B cell (primary cell): ENCODE results near the gene CCR3. TPM values are rescaled to one million over a fixed set of nuclear protein-coding genes. Genes with fewer than 3 reads are reported as not detected.

Source experiments
- ATAC-seq: fragments of 200-7000 bp; cut with Tn5 transposase; one replicate; pipeline ENCODE4 v1.10.0; 2021; ENCODE audit warnings: low read depth, mild to moderate bottlenecking, moderate number of reproducible peaks, moderate library complexity
- CTCF ChIA-PET: fragments of 350-600 bp; sonication (Branson Sonifier 250); formaldehyde crosslinking; loops from one replicate; lab custom pipeline; 2021; ENCODE audit warnings: antibody characterized with exemption, inconsistent platforms; lab: Charles Lee
- POLR2A ChIA-PET: fragments of 350-600 bp; sonication (Branson Sonifier 250); formaldehyde crosslinking; loops from one replicate; lab custom pipeline; 2021; ENCODE audit warnings: antibody characterized with exemption; lab: Charles Lee
- DNase-seq: peaks from one replicate; pipeline ENCODE4 v3.0.0; 2013
- H2AFZ ChIP-seq: 2 replicates; pipeline ENCODE4 v1.6.1; 2012; ENCODE audit warnings: mild to moderate bottlenecking, low read depth, low read length; ENCODE audit not compliant: insufficient read depth, poor library complexity, severe bottlenecking
- H3K27ac ChIP-seq, 2 donors: 1 replicate in 1 of 2; 2 replicates in 1 of 2; pipeline ENCODE4 v1.5.1; 2012 to 2013; ENCODE audit warnings: low read length in 2 of 2, mild to moderate bottlenecking in 2 of 2, moderate library complexity in 1 of 2
- H3K27me3 ChIP-seq, 4 experiments: fragments of 200-600 bp in 1 of 4; sonication (generic) in 1 of 4; replicated peaks in 1 of 4; 1 replicate in 2 of 4; 2 replicates in 2 of 4; pipeline versions ENCODE4 v1.6.1 to v1.7.0; 2013 to 2016; ENCODE audit warnings: low read length in 3 of 4, mild to moderate bottlenecking in 2 of 4, mixed read lengths in 1 of 4, moderate library complexity in 1 of 4; ENCODE audit not compliant: insufficient read depth in 4 of 4, control insufficient read depth in 3 of 4; ENCODE audit errors: control extremely low read depth in 1 of 4
- H3K36me3 ChIP-seq, 2 experiments: replicated peaks in 1 of 2; 1 replicate in 1 of 2; 2 replicates in 1 of 2; pipeline versions ENCODE4 v1.6.1 to v1.7.1; 2013; ENCODE audit warnings: low read length in 1 of 2; ENCODE audit not compliant: insufficient read depth in 2 of 2, control insufficient read depth in 1 of 2; ENCODE audit errors: control extremely low read depth in 1 of 2, extremely low read depth in 1 of 2
- H3K4me1 ChIP-seq, 2 donors: fragments of 200-600 bp in 1 of 2; sonication (generic) in 1 of 2; 1 replicate in 1 of 2; 2 replicates in 1 of 2; pipeline versions ENCODE4 v1.5.1 to v1.6.1; 2013 to 2017; ENCODE audit warnings: low read length in 2 of 2; ENCODE audit not compliant: control insufficient read depth in 2 of 2, insufficient read depth in 2 of 2
- H3K4me2 ChIP-seq: replicated peaks from 2 replicates; pipeline ENCODE3; 2012; ENCODE audit warnings: mild to moderate bottlenecking, low read depth, low read length; ENCODE audit not compliant: poor library complexity, severe bottlenecking
- H3K4me3 ChIP-seq, 5 experiments: fragments of 200-600 bp in 1 of 5; sonication (generic) in 1 of 5; 1 replicate in 3 of 5; 2 replicates in 2 of 5; pipeline versions ENCODE4 v1.5.1 to v1.7.0; 2011 to 2016; ENCODE audit warnings: low read length in 4 of 5, mild to moderate bottlenecking in 4 of 5, low read depth in 2 of 5, control low read depth in 1 of 5, moderate library complexity in 1 of 5; ENCODE audit not compliant: insufficient read depth in 1 of 5; ENCODE audit errors: control extremely low read depth in 1 of 5, extremely low read depth in 1 of 5
- H3K79me2 ChIP-seq: fragments of 200-600 bp; sonication (generic); one replicate; pipeline ENCODE4 v1.6.0; 2016; ENCODE audit warnings: low read length; ENCODE audit not compliant: control insufficient read depth, insufficient read depth
- H3K9ac ChIP-seq: fragments of 200-600 bp; sonication (generic); 2 replicates; pipeline ENCODE4 v1.6.1; 2017; ENCODE audit warnings: mild to moderate bottlenecking, low read length, moderate library complexity
- H3K9me3 ChIP-seq, 3 donors: one replicate each; pipeline versions ENCODE4 v1.6.1 to v1.7.1; 2013; ENCODE audit warnings: low read length in 2 of 3; ENCODE audit not compliant: control insufficient read depth in 2 of 3, insufficient read depth in 1 of 3; ENCODE audit errors: control extremely low read depth in 1 of 3
- H4K20me1 ChIP-seq: 2 replicates; pipeline ENCODE4 v1.6.0; 2012; ENCODE audit warnings: mild to moderate bottlenecking, low read length; ENCODE audit not compliant: insufficient read depth, control insufficient read depth, poor library complexity, severe bottlenecking
- H3K27ac Mint-ChIP-seq: one replicate; pipeline ENCODE4 v1.8.0; 2021; ENCODE audit warnings: mixed read lengths
- H3K27me3 Mint-ChIP-seq: one replicate; pipeline ENCODE4 v1.8.0; 2021; ENCODE audit warnings: mixed read lengths
- H3K4me1 Mint-ChIP-seq: one replicate; pipeline ENCODE4 v1.8.0; 2021; ENCODE audit warnings: mixed read lengths
- H3K4me3 Mint-ChIP-seq: one replicate; pipeline ENCODE4 v1.8.0; 2021; ENCODE audit warnings: mixed read lengths
- H3K9me3 Mint-ChIP-seq: one replicate; pipeline ENCODE4 v1.8.0; 2022; ENCODE audit warnings: mixed read lengths; ENCODE audit not compliant: insufficient read depth
- CTCF ChIP-seq: fragments of 200-600 bp; IDR thresholded peaks from one replicate; pipeline ENCODE4 v1.8.0; 2022; ENCODE audit warnings: antibody characterized with exemption, mild to moderate bottlenecking
- EZH2 ChIP-seq: IDR thresholded peaks from 2 replicates; pipeline ENCODE4 v1.6.1; 2012; ENCODE audit warnings: borderline replicate concordance, low read depth, mild to moderate bottlenecking, moderate library complexity, low read length; ENCODE audit not compliant: insufficient read depth, poor library complexity, severe bottlenecking
- WGBS: methylation state at CpG from one replicate; pipeline ENCODE4 v1.1.5; 2013; ENCODE audit warnings: missing lambda C conversion rate; ENCODE audit not compliant: insufficient coverage; 5-methylcytosine and 5-hydroxymethylcytosine counted together
- intact Hi-C: fragments of 100-400 bp; cut with micrococcal nuclease; formaldehyde crosslinking; loops from one replicate; pipeline ENCODE4 v1.10.0; 2022
- polyA plus RNA-seq: library from polyadenylated mRNA; depleted of rRNA; stranded (reverse); fragments of >200 nt; gene quantifications from 2 replicates; pipeline ENCODE4 v1.2.3, GENCODE V29; 2012
- total RNA-seq, 2 donors: library from RNA; stranded (reverse); fragments of 120-200 nt in 1 of 2; gene quantifications; 1 replicate in 1 of 2; 2 replicates in 1 of 2; pipeline versions ENCODE4 v1.2.3 to v1.2.4, GENCODE V29; 2013 to 2022

The CCR3 gene
- total and polyA plus RNA-seq, 2 donors (not counting 1 experiment from before 2014, with no cell fraction given) = 0.19 TPM; not detected in 1

GRCh38 chr3:46203681-46204080 is 38.6 kb upstream of the CCR3 start:
- H2AFZ ChIP-seq = no peak overlapping the region
- no peaks in the 10 kb centered on the region for H4K20me1 ChIP-seq
- Mint-ChIP-seq H3K9me3 (no peaks in the 10 kb centered on the region), H3K4me1 (peaks cover 35% of the 10 kb centered on the region), H3K4me3 (no peak overlapping the region), H3K27ac (no peak overlapping the region), H3K27me3 (no peaks in the 10 kb centered on the region)
- POLR2A ChIA-PET = no interaction called here
- WGBS = 94% methylated on average over 9 of the region's 12 CpGs
- H3K9ac ChIP-seq = no peak overlapping the region
- no peak overlapping the region for H3K4me3 ChIP-seq
- intact Hi-C loops = no loop called here
- ATAC-seq (no peak), DNase-seq (no peak)
- H3K27me3 ChIP-seq = no peaks in the 10 kb centered on the region
- H3K4me2 ChIP-seq = no peak overlapping the region
- H3K27ac ChIP-seq = no peak overlapping the region
- peaks cover 4% of the 10 kb centered on the region for H3K79me2 ChIP-seq
- peaks cover 17 to 20% of the 10 kb centered on the region in 2 donors for H3K4me1 ChIP-seq
- CTCF ChIA-PET = no interaction called here
- TF ChIP-seq CTCF = no peak
- no peak for TF ChIP-seq EZH2
- H3K9me3 ChIP-seq = no peaks in the 10 kb centered on the region
- H3K36me3 ChIP-seq = no peaks in the 10 kb centered on the region

GRCh38 chr3:46205286-46205960 is 36.8 kb upstream of the CCR3 start:
- Histone ChIP-seq H2AFZ (no peak overlapping the region), H3K27ac (no peak overlapping the region), H3K27me3 (no peaks in the 10 kb centered on the region), H4K20me1 (no peaks in the 10 kb centered on the region), H3K36me3 (no peaks in the 10 kb centered on the region), H3K9ac (no peak overlapping the region), H3K79me2 (peaks cover 4% of the 10 kb centered on the region), H3K4me3 (no peak overlapping the region), H3K9me3 (no peaks in the 10 kb centered on the region), H3K4me2 (no peak overlapping the region), H3K4me1 (peaks cover 21 to 34% of the 10 kb centered on the region in 2 donors)
- 20% methylated on average over 1 of the region's 2 CpGs for WGBS
- ATAC-seq (no peak), DNase-seq (no peak)
- Mint-ChIP-seq H3K27me3 (no peaks in the 10 kb centered on the region), H3K4me3 (no peak overlapping the region), H3K9me3 (no peaks in the 10 kb centered on the region), H3K4me1 (peaks cover 45% of the 10 kb centered on the region), H3K27ac (no peak overlapping the region)
- POLR2A ChIA-PET = no interaction called here
- TF ChIP-seq CTCF (no peak), EZH2 (no peak)
- intact Hi-C loops = loop anchor here (5.0 kb wide), 1 partner anchor 268 kb away; no protein-coding TSS in a partner anchor
- CTCF ChIA-PET = interaction anchor here (0.9 to 6.5 kb wide), 4 partner anchors 20 to 353 kb away, joined by 3 to 67 read pairs (median 3); partner anchors contain the start of gene CCR5
